Fibroblast of the aortic adventitia (primary cell): ENCODE results near the gene CASP7. TPM values are rescaled to one million over a fixed set of nuclear protein-coding genes. Genes with fewer than 3 reads are reported as not detected.
"Not testable (repeated sequence)": the region's sequence is repeated elsewhere in the genome, so short reads cannot be mapped to it uniquely, and the experiment has no call there.

Experiments
- DNase-seq: peaks from one replicate; pipeline ENCODE4 v3.0.0-alpha.2; 2010; ENCODE audit warnings: low read depth
- H3K4me3 ChIP-seq: 2 replicates; pipeline ENCODE4 v1.5.1; 2011; ENCODE audit warnings: low read depth, mild to moderate bottlenecking, control low read depth, low read length, moderate library complexity
- CTCF ChIP-seq: IDR thresholded peaks from 2 replicates; pipeline ENCODE4 v1.5.1; 2011; ENCODE audit warnings: mild to moderate bottlenecking, low read length, control low read depth, inconsistent platforms; ENCODE audit not compliant: insufficient read depth
- total RNA-seq: library from RNA; depleted of rRNA; stranded (reverse); fragments of >200 nt; gene quantifications from 2 replicates; pipeline ENCODE4 v1.2.3, GENCODE V29; 2012; ENCODE audit warnings: low replicate concordance

CASP7 gene
- total RNA-seq, 1 donor, result 19.8 TPM

- no peak for DNase-seq
- TF ChIP-seq CTCF, result no peak
- no peak overlapping the region for H3K4me3 ChIP-seq
Observed at GRCh38 chr10:113756940-113757543, 77.3 kb downstream of the CASP7 start.

DNA sequence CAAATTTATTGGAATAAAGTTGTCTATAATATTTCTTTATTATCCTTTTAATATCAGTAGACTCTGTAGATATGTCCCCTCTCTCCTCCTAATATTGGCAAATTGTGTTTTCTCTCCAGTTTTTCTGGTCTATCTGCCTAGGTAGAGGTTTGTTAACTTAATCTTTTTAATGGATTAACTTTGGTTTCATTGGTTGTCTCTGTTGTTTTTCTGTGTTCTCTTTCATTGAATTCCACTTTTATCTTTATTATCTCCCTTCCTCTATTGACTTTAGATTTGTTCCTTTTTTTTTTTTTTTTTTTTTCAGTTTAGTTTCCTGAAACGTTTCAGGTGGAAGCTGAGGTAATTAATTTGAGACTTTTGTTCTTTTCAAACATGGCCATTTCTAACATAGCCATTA lies 82.4 kb downstream of the CASP7 start:
- no peak for DNase-seq
- TF ChIP-seq CTCF, result no peak

DNA sequence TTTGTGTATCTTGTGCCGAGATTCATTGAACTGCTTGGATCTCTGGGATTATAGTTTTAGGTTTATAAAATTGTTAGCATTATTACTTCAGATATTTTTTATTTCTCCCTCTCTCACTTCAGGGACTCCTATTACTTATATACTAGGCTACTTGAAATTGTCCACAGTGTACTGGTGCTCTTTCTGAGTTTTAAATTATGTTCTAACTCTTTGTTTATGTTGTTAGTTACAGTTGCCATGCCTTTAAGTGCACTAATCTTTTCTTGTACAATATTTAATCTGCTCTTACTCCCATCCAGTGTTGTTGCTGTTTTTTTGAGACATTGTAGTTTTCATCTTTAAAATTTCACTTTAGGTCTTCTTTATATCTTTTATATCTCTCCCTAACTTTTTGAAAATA lies 84.9 kb downstream of the CASP7 start:
- no peak for TF ChIP-seq CTCF
- no peak for DNase-seq
- H3K4me3 ChIP-seq, result no peak overlapping the region

More for the DNA sequence above, 82.4 kb downstream of the CASP7 start:
- H3K4me3 ChIP-seq, result no peak overlapping the region

DNA sequence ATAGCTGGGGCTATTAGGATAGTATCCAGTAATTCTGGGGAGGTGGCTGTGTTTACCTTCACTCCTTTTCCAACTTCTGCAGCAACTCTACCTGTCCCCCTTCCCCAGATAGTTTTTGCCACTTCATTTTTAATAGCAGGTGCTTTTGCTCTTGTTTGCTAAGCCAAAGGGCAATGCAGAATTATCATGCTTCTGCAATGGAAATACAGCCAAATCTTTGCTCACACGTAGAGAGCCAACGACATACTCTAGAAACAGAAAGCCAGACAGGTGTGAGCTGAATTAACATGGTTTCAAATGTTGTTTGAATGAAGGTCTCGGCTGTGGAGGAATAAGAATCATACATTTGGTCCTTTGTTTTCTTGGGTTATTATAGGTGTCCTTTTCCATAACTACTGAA lies 86.2 kb downstream of the CASP7 start:
- TF ChIP-seq CTCF, result no peak
- no peak for DNase-seq

GRCh38 chr10:113767222-113767621 lies 87.5 kb downstream of the CASP7 start:
- no peak for TF ChIP-seq CTCF
- H3K4me3 ChIP-seq, result no peak overlapping the region
- no peak for DNase-seq

More for the DNA sequence above, 86.2 kb downstream of the CASP7 start:
- no peak overlapping the region for H3K4me3 ChIP-seq

DNA sequence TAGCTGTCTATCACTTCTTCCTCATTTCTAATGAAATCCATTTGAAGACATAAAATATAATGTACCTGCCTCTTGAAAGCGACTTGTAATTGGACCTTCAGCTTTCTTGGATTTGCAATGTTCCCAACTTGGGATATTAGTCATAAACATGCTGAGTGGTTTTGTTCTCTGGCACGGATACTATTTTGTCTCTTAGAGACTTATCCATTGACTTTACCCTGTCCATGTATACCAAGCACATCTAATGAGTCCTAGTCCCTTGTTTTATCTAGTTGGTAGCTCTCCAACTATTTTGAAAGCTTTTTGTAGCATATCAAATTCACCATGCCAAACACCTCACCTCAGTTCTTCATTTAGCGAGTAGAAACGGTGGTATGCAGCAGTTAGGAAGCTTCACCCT lies 90.6 kb downstream of the CASP7 start:
- no peak overlapping the region for H3K4me3 ChIP-seq
- TF ChIP-seq CTCF, result no peak
- DNase-seq, result no peak

- H3K4me3 ChIP-seq, DNase-seq: not testable (repeated sequence)
Observed at GRCh38 chr10:113771131-113771530, 91.4 kb downstream of the CASP7 start.
